T-helper 17 cell (primary cell): ENCODE measurements around the gene NKD1. TPM values are rescaled to one million over a fixed set of nuclear protein-coding genes. Genes with fewer than 3 reads are reported as not detected.
A peak's percentile ranks its signal among the peaks of the same experiment; 100 is the strongest.

Experiments
- ATAC-seq: fragments of 150-1000 bp; cut with Tn5 transposase; 2 replicates; pipeline ENCODE4 v1.10.0; 2021; ENCODE audit warnings: mild to moderate bottlenecking, moderate library complexity
- DNase-seq, 3 donors: peaks; one replicate each; pipeline versions ENCODE4 v3.0.0 to v3.0.0-alpha.2; 2020 to 2021
- H3K9me3 ChIP-seq: one replicate; pipeline ENCODE4 v1.7.0; 2013; ENCODE audit warnings: low read length, mild to moderate bottlenecking; ENCODE audit not compliant: control insufficient read depth, poor library complexity, severe bottlenecking
- H3K27ac Mint-ChIP-seq: one replicate; pipeline ENCODE4 v1.8.0; 2022; ENCODE audit warnings: mild to moderate bottlenecking, moderate library complexity, mixed read lengths
- H3K27me3 Mint-ChIP-seq: one replicate; pipeline ENCODE4 v1.8.0; 2022; ENCODE audit warnings: mixed read lengths
- H3K36me3 Mint-ChIP-seq: one replicate; pipeline ENCODE4 v1.8.0; 2022; ENCODE audit warnings: low read depth, mixed read lengths
- H3K4me1 Mint-ChIP-seq: one replicate; pipeline ENCODE4 v1.8.0; 2022; ENCODE audit warnings: mild to moderate bottlenecking, mixed read lengths
- H3K4me3 Mint-ChIP-seq: one replicate; pipeline ENCODE4 v1.8.0; 2022; ENCODE audit warnings: mild to moderate bottlenecking, moderate library complexity, mixed read lengths
- total RNA-seq, 4 donors: library from RNA in 2 of 4; stranded (reverse) in 2 of 4; gene quantifications; one replicate each; pipeline ENCODE4 v1.2.3 and lab custom pipeline; 2022 to 2026

Gene NKD1
- total RNA-seq, 2 donors from 2014 or later, result 1.5 to 2.8 TPM

- H3K27ac Mint-ChIP-seq, result no peak overlapping the region
- H3K9me3 ChIP-seq, result no peaks in the 10 kb centered on the region
- no peaks in the 10 kb centered on the region for H3K27me3 Mint-ChIP-seq
- DNase-seq, result no peak
- no peak for ATAC-seq
- no peak overlapping the region for H3K4me3 Mint-ChIP-seq
- peaks cover 6% of the 10 kb centered on the region for H3K36me3 Mint-ChIP-seq
- peaks cover 2% of the 10 kb centered on the region for H3K4me1 Mint-ChIP-seq
Measured at GRCh38 chr16:50560903-50561863, 13.0 kb downstream of the NKD1 start.

DNA sequence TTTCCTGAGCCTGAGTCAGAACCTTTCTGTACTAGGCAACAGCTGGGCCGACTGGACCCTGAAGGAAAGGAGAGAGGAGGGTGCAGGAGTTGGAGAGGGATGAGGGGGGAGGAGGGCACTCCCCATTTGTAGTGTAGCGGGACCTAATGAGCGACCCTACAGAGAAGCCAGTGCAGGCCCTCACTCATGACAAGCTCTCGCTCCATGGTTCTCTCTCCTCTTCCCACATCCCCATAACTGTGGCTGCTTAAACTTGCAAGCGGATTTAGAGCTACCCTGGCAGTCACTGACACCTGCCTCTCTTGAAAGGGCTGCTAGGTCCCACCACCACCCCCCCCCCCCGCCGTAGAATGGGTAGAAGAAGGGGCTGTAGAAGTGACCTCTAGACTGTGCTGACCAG is 14.5 kb downstream of the NKD1 start:
- DNase-seq, result no peak
- H3K4me1 Mint-ChIP-seq, result peaks cover 3% of the 10 kb centered on the region
- H3K36me3 Mint-ChIP-seq, result peaks cover 6% of the 10 kb centered on the region
- no peak for ATAC-seq
- H3K27ac Mint-ChIP-seq, result no peak overlapping the region
- no peaks in the 10 kb centered on the region for H3K27me3 Mint-ChIP-seq
- H3K9me3 ChIP-seq, result no peaks in the 10 kb centered on the region
- no peak overlapping the region for H3K4me3 Mint-ChIP-seq

DNA sequence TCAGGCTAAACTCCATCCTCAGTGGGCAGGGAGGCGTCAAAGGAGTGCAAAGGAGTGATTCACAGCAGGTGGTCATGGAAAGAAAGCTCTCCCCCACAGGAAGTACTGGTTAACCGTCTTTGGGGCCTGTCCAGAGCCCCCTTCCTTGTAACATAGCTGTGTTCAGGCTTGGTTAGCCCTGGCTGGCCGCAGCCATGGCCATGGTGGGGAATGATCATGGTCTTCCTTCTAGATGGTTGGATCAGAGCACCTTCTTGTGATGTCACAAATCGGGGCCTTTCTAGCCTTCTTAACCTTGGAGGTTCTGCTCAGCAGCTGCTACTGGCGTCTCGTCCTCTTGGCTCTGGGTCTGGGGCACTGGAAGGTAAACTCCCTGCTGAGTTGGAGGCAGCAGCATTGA is 15.8 kb downstream of the NKD1 start:
- H3K9me3 ChIP-seq, result no peaks in the 10 kb centered on the region
- DNase-seq, result no peak
- H3K4me1 Mint-ChIP-seq, result peaks cover 3% of the 10 kb centered on the region
- no peak overlapping the region for H3K4me3 Mint-ChIP-seq
- H3K27ac Mint-ChIP-seq, result peak overlapping the region; percentile 29
- H3K27me3 Mint-ChIP-seq, result no peaks in the 10 kb centered on the region
- ATAC-seq, result no peak
- H3K36me3 Mint-ChIP-seq, result peaks cover 4% of the 10 kb centered on the region

DNA sequence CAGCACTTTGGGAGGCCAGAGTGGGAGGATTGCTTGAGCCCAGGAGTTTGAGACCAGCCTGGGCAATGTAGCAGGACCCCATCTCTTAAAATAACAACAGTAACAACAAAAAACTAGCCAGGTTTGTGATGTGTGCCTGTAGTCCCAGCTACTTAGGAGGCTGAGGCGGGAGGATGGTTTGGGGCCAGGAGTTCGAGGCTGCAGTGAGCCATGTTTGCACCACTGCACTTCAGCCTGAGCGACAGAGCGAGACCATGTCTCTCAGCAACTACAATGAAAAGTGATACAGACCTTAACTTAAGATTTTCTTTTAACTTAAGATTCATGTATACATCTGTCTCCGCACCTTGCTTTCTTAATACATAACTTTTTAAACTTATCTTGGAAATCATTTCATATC is 17.2 kb downstream of the NKD1 start:
- Mint-ChIP-seq H3K4me3 (no peak overlapping the region), H3K4me1 (peaks cover 6% of the 10 kb centered on the region), H3K27ac (no peak overlapping the region), H3K36me3 (peaks cover 7% of the 10 kb centered on the region), H3K27me3 (no peaks in the 10 kb centered on the region)
- H3K9me3 ChIP-seq, result no peaks in the 10 kb centered on the region
- no peak for DNase-seq
- no peak for ATAC-seq

DNA sequence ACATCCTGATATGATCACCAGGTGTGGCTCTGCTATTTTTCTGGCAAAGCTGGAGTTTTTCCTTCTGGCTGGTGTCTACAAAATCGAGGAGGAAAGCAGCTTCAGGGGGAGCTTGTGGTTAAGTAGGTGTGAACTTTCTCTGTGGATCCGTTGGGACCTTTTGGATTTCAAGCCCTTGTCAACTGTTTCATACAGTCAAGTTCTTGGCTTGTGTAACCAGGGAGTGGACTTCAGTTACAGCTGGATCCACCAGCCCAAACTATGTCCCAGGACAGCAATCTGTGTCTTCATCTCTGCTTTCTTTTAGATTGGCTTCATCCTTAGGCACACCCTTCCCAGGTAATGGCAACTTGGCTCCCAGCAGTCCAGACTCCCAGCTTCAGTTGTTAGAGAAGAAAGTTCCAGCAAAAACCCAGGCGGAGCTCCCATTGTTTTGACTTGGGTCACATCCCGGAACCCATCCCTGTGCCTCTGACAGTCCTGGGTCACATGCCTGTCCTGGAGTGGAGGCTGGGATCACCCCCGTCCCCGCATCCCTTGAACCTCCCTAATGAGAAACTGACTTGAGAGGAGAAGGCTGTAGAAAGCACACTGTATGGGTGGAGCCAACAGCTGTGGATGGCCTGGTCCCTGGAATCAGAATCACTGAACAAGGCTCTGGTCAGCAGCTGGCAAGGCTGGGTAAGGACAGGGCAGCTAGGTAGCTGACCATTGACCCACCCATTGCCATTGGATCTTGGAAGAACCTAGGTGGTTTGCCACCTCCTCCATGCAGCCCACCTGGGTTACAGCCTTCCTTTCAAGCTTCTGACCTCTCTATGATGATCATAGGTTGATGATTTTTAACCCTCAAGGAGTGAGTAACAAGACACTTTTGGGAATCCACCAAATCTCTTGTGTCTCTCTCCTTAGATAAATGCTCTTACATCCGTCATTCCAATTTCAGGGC is 18.1 kb downstream of the NKD1 start:
- ATAC-seq, result no peak
- Mint-ChIP-seq H3K4me3 (no peak overlapping the region), H3K36me3 (peaks cover 7% of the 10 kb centered on the region), H3K27ac (no peak overlapping the region), H3K27me3 (no peaks in the 10 kb centered on the region), H3K4me1 (peaks cover 6% of the 10 kb centered on the region)
- no peaks in the 10 kb centered on the region for H3K9me3 ChIP-seq
- no peak for DNase-seq

GRCh38 chr16:50567651-50568050 is 19.5 kb downstream of the NKD1 start:
- peaks cover 7% of the 10 kb centered on the region for H3K36me3 Mint-ChIP-seq
- no peak for DNase-seq
- no peak for ATAC-seq
- no peak overlapping the region for H3K4me3 Mint-ChIP-seq
- peaks cover 4% of the 10 kb centered on the region for H3K4me1 Mint-ChIP-seq
- no peaks in the 10 kb centered on the region for H3K9me3 ChIP-seq
- no peak overlapping the region for H3K27ac Mint-ChIP-seq
- no peaks in the 10 kb centered on the region for H3K27me3 Mint-ChIP-seq

- no peaks in the 10 kb centered on the region for H3K27me3 Mint-ChIP-seq
- ATAC-seq (no peak), DNase-seq (no peak)
- peaks cover 7% of the 10 kb centered on the region for H3K36me3 Mint-ChIP-seq
- H3K4me1 Mint-ChIP-seq, result peaks cover 6% of the 10 kb centered on the region
- H3K9me3 ChIP-seq, result no peaks in the 10 kb centered on the region
- H3K27ac Mint-ChIP-seq, result no peak overlapping the region
- H3K4me3 Mint-ChIP-seq, result no peak overlapping the region
Measured at GRCh38 chr16:50568187-50568815, 20.1 kb downstream of the NKD1 start.

DNA sequence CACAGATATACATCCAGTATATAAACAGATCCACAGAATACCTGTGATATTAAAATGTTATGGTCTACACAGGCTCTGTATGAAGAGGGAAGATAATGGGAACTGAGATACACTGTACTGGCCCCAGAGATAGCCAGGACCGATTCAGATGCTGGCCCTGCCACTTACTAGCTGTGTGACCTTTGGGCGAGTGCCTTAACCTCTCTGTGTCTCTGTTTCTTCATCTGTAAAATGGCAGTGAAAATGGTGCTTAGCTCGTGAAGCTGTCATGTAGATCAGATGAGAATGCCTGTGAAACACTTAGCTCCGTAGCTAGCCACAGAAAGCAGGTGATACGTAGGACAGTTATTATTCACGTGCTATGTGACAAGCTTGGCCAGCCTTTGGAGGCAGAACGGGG is 22.2 kb downstream of the NKD1 start:
- no peaks in the 10 kb centered on the region for H3K9me3 ChIP-seq
- no peak overlapping the region for H3K4me3 Mint-ChIP-seq
- no peaks in the 10 kb centered on the region for H3K27me3 Mint-ChIP-seq
- H3K4me1 Mint-ChIP-seq, result peaks cover 6% of the 10 kb centered on the region
- no peak overlapping the region for H3K27ac Mint-ChIP-seq
- no peak for ATAC-seq
- DNase-seq, result no peak
- peaks cover 7% of the 10 kb centered on the region for H3K36me3 Mint-ChIP-seq

DNA sequence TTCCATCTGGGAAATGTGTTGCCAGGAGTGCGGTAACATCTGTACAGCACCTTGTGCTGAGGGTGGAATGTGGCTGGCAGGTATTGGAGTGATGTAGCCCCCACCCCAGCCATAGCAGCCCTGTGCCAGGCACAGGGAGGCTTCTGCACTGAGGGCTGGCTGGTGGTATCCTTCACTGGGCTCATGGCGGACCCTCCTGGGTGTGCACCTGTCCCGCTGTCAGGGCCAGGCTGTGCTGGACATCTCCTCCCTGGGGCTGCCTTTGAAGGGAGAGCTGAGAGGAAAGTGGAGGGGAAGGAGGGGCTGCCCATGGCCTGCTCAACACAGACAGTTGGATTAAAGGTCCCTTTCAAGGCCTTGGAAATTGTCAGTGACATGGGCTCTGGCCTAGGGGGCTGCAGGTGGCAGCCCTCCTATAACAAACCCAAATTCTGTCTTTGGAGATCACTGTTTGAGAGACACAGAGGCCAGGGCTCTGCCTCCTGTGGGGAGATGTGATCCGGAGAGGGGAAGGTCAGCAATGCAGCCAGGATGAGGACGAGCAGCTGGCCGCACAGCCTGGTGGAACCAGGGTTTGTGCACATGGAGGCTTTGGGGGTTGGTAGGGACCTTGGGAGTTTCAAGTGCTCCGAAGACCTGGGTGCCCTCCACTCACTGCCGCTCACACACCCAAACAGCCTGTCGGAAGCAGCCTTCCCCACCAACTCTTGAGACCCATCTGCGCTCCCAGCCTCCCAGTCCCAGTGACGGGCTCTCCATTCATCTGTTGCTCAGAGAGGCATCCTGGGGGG is 22.8 kb downstream of the NKD1 start:
- ATAC-seq (no peak), DNase-seq (no peak)
- H3K36me3 Mint-ChIP-seq, result peaks cover 7% of the 10 kb centered on the region
- peaks cover 6% of the 10 kb centered on the region for H3K4me1 Mint-ChIP-seq
- H3K27ac Mint-ChIP-seq, result no peak overlapping the region
- no peaks in the 10 kb centered on the region for H3K27me3 Mint-ChIP-seq
- no peak overlapping the region for H3K4me3 Mint-ChIP-seq
- no peaks in the 10 kb centered on the region for H3K9me3 ChIP-seq

GRCh38 chr16:50571786-50572185 is 23.6 kb downstream of the NKD1 start:
- Mint-ChIP-seq H3K27me3 (no peaks in the 10 kb centered on the region), H3K4me1 (peaks cover 10% of the 10 kb centered on the region), H3K36me3 (peaks cover 7% of the 10 kb centered on the region), H3K27ac (no peak overlapping the region), H3K4me3 (no peak overlapping the region)
- ATAC-seq (no peak), DNase-seq (no peak)
- no peaks in the 10 kb centered on the region for H3K9me3 ChIP-seq

- H3K9me3 ChIP-seq, result no peaks in the 10 kb centered on the region
- H3K36me3 Mint-ChIP-seq, result peaks cover 7% of the 10 kb centered on the region
- DNase-seq, result no peak
- H3K27ac Mint-ChIP-seq, result no peak overlapping the region
- no peaks in the 10 kb centered on the region for H3K27me3 Mint-ChIP-seq
- H3K4me1 Mint-ChIP-seq, result peaks cover 8% of the 10 kb centered on the region
- no peak overlapping the region for H3K4me3 Mint-ChIP-seq
- no peak for ATAC-seq
Measured at GRCh38 chr16:50572700-50573099, 24.5 kb downstream of the NKD1 start.

- Mint-ChIP-seq H3K27me3 (no peaks in the 10 kb centered on the region), H3K4me1 (peaks cover 8% of the 10 kb centered on the region), H3K36me3 (peaks cover 7% of the 10 kb centered on the region), H3K4me3 (no peak overlapping the region), H3K27ac (no peak overlapping the region)
- DNase-seq (no peak), ATAC-seq (no peak)
- no peaks in the 10 kb centered on the region for H3K9me3 ChIP-seq
Measured at GRCh38 chr16:50573279-50573678, 25.1 kb downstream of the NKD1 start.
